H4 (cell line): Measurements from ENCODE around the gene ISYNA1. TPM values are rescaled to one million over a fixed set of nuclear protein-coding genes. Genes with fewer than 3 reads are reported as not detected.

Experiments used
- DNase-seq: peaks from one replicate; pipeline ENCODE4 v3.0.0-alpha.2; 2015; ENCODE audit warnings: low spot score
- total RNA-seq: library from RNA; depleted of rRNA; stranded (reverse); fragments of >200 nt; shearing (Covaris generic); gene quantifications from 2 replicates; pipeline ENCODE4 v1.2.3, GENCODE V29; 2014

The ISYNA1 gene
- total RNA-seq, 1 experiment from 2014 or later, result 0.45 TPM

DNA sequence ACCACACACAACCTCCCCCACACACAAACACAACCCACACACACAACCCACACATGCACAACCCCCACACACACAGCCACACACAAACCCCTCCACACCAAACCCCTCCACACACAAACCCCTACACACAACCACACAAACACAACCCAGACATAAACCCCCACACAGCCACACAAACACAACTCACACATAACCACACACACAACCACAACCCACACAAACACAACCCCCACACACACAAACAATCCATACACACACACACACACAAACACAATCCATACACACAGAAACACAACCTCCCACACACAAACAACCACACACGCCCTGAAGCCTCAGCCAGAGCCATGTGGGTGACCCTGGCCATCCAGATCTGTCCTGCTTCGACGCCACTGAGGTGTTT, 30.0 kb upstream of the ISYNA1 start:
- no peak for DNase-seq

DNA sequence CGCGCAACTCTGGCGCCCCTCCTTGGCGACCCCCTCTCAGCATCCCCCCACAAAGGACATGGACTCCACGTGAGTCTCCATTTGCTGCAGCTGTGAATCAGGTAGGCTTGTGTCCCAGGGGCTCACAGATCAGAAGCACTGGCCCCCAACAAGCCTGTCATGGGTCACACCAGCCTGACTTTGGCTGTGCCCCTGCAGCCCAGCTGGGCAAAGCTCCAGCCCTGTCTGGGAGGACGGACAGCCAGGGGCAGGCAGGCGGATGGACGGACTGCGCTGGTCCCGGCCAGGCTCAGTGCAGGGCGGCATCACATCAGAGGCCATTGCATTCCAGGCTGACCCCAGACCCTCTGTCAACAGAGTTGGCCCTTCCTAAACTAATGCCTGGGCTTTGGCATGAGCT, 28.4 kb upstream of the ISYNA1 start:
- no peak for DNase-seq

DNA sequence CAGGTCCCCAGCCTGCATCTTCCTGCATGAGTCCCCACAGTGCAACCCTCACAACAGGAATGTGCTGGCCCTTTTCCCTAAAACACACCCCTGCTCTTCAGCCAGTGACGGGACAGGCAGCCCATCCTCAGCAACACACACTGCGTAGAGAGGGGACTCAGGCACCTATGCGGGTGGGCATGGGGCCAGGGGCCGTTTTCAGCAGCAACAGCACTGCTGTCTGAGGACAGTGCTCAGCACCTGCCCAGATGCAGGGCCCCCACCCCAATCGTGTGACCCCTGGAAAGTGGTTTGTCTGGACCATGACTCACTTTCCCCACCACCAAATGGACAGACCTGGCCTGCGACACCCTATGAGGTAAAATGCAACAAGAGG, 28.0 kb upstream of the ISYNA1 start:
- no peak for DNase-seq

DNA sequence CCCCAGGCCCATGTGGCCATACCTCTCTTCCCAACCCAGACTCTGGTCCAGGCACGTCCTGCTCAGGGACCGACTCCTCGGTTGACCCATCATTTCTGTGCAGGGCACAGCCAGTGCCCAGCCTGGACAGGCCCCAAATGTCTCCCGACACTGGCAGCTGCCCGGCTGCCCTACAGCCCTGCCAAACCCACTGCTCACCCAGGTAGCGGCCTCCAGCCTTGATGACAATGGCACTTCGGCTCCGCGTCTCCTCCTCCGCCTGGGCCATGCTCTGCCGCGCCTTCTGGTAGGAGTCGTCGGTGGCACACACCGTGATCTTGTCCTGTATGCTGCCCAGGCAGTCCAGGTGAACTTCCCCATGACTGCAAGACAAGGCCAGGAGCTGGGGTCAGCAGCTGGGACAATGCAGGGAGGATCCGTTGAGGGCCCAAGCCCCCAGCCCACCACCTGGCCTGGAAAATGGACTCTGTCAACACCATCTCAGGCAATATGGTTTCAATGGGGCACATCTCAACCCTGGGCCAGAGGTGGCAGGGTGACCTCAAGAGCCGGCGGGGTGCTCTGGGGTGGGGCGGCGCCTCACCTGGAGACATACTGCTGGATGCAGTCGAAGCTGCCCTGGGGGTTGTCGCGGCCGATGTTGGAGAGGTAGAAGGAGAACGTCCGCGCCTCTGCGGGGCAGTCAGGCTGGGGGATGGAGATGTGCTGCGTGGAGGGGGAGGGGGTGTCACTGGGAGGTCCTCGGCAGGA, 27.5 kb upstream of the ISYNA1 start:
- DNase-seq, result no peak

DNA sequence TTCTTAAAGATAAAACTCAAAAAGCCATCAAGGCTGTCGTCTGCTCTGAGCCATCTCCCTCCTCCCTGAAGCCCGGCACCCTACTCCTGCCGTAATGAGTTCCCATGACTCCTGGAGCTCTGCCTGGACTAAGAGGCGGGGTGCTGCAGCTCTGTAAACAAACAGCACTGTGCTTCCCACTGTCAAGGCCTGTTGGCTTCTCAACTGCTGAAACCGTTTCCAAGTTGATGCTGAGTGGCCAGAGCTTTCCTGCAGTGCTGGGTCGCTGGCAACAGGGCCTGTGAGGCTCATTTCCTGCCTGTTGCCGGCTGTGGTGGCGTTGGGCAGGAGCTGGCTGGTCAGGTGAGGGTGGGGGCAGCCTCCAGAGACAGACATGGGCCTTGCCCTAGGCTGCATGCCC, 26.7 kb upstream of the ISYNA1 start:
- DNase-seq, result peak; percentile 96

DNA sequence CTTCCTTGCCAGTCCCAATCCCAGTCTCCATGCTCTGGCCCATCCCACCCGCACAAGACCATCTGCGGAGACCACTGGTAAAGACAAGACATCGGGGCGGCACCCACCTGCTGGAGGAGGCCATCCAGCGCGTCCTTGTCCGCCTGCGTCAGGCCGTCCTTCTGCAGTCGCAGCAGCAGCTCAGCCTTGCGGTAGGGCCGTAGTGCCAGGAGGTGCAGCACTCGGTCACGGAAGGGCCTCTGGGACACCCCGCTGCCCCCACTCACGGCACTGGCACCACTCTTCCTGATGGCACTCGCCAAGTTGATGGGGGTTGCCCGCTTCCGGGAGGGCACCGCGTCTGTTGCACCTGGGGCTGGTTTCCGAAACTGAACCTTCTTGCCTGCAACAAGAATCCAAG, 23.5 kb upstream of the ISYNA1 start:
- no peak for DNase-seq

DNA sequence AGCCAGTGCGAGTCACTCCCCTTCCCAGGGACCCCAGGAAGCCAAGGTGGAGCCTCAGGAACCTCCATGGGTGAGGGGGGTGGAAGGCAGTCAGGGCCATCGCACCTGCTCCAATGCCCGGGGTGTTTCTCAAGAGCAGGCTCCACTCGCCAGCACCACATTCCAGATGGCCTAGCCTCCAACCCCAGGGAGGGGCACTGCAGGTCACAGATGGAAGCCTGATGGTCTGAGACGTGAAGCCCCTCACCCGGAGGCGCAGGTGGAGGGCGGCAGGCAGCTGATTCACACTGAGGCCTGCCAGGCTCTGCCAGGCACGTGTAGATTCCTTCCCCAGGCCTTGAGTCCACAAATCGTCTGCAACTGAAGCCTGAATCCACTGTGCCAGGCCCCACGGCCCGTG, 23.0 kb upstream of the ISYNA1 start:
- DNase-seq, result no peak

DNA sequence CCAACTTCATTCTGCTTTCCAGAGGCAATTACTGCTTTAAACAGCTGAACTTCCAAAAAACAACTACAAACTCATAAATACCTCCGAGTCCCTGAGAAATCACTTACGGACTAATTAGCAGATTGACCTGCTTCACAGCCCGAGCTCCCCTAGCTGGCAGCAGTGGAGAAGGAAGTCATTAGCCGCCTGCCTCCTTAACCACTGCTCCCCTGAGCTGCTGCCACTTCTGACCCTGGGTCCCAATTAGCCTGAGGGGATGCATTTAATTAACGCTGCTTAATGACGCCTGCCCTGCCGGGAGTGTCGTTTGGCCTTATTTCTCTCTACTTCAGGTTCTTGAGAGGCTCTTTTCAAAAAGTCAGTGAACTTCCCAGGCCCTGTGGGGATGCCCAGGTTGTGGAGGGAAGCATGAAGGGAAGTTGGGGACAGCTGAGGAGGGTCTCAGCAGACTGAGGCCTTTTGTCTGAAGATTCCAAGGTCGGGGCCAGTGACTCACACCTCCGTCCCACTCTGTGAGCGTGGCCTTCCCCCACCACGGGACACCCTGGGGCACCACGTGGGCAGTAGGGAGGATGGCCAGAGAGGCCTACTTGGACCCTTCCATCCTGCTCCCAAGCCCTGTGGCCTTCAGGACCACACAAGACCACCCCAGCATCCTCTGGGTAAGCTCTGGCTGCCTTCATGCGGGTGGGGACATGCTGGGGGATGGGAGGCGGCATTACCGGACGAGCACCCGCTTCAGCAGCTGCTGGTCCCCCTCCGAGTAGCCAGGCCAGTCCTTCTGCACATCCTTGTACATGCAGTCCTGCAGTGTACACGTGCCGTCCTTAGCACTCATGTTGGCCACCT, 19.8 kb upstream of the ISYNA1 start:
- DNase-seq, result no peak

DNA sequence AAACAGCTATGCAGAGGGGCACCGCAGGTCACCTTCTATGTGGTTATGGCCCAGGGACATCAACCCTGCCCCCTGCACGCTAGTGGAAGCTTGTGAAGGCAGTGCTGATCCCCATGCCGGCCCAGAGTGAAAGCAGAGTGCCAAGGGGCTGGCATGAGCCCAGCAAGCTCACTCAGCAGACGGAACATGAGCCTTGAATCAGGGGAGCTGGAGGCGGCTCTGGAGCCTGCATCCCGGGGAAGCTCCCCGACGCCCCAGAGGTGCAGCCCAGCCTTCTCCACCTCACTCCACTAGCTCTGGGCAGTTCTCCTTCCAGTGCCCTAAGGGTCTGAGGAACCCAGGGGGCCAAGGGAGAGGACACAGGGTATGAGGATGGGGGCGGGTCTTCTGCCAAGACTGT, 19.0 kb upstream of the ISYNA1 start:
- no peak for DNase-seq

DNA sequence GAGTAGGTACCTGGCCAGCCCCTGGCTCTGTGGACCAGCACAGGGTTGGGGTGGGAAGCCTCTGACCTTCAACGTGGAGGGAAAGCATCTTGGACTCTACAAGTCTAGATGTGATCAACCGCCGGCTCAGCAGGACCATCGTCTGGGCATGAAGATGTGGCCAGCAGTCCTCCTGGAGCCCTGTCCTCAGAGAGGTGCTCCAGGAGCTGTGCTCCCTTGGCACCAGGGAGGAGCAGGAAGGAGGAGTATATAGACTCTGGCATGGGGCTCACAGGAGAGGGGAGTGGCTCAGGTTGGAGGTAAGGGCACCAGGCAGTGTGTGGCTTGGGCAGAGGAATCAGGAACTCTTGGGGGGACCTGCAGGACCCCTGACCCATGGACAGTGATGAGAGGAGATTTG, 18.3 kb upstream of the ISYNA1 start:
- no peak for DNase-seq

DNA sequence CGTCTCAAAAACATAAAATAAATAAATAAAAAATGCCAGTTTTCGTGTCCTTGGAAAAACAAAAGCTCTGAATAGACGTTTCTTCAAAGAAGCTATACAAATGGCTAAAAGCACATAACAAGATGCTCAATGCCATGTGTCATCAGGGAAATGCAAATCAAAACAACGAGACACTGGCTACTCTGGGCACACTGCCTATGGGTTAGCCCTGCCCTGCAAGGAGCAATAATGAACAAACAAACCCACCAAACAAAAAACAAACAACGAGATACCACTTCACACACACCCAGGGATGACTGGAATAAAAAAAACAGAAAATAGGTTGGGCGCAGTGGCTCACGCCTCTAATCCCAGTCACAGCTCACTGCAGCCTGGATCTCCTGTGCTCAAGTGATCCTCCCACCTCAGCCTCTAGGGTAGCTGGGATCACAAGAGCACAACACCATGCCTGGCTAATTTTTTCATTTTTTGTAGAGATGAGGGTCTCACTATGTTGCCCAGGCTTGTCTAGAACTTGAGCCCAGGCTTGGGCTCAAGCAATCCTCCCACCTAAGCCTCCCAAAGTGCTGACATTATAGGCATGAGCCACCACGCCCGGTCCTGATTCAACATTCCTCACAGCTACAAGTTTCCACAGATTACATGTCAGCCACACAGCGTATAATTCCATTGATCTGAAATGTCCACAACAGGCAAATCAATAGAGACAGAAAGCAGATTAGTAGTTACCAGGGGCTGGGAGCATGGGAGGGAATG, 15.5 kb upstream of the ISYNA1 start:
- DNase-seq, result peak; percentile 76

DNA sequence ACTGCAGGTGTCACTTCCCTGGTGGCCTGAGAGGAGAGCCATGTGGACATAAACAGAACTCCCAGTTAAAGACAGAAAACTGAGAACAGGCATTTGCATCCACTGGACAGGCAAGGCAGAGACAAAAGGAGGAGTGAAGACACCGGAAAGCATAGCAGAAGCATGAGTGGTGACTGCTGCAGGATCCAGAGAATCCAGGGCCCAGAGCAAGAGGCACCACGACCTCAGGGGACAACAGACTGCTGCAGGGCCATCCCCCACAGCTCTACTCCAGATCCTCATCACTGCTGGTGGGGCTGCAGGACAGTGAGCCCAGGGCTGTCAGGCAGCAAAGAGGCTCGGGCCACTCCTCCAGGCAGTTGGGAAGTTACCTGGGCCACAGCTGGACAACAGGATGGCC, 14.5 kb upstream of the ISYNA1 start:
- no peak for DNase-seq

DNA sequence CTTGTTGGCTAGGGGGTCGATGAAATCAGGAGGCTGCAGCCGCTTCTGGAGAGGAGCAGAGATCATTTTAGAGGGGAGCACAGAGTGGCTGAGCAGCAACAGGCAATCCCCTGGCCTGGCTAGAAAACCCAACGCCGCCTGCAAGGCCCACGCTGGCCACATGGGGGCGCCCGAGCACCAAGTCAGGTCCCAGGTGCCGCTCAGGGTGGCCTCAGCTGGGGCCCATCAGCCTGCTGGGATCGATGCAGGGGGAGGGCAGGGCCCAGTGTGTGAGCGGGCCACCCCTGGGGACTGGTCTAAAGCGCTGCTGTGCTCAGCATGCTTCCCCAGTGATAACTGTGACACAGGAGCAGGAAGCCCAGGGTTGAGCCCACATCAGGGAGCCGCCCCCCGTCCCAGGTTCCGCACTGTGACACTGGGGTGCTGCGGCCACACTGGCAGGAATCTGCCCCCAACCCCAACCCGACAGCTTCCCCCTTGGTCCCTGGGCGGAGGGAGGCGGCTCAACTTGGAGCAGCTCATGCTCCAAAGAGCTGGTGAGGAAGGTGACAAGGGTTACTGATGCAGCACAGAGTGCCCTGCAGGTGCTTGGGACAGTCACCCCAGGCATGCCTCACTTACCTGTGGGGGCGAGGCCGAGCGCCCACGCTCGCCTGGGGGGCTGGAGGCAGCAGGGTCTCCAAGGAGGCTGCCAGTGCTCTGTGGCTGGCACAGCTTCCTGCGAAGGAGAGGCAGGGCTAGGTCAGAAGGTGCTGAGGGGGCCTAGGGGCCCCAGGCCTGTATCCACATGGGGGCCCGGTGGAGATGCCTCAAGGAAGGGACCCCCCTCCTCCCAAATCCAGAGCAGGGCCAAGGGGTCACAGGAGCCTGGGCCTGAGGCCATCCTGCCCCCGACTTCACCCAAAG, 13.3 kb upstream of the ISYNA1 start:
- DNase-seq, result peak; percentile 65

DNA sequence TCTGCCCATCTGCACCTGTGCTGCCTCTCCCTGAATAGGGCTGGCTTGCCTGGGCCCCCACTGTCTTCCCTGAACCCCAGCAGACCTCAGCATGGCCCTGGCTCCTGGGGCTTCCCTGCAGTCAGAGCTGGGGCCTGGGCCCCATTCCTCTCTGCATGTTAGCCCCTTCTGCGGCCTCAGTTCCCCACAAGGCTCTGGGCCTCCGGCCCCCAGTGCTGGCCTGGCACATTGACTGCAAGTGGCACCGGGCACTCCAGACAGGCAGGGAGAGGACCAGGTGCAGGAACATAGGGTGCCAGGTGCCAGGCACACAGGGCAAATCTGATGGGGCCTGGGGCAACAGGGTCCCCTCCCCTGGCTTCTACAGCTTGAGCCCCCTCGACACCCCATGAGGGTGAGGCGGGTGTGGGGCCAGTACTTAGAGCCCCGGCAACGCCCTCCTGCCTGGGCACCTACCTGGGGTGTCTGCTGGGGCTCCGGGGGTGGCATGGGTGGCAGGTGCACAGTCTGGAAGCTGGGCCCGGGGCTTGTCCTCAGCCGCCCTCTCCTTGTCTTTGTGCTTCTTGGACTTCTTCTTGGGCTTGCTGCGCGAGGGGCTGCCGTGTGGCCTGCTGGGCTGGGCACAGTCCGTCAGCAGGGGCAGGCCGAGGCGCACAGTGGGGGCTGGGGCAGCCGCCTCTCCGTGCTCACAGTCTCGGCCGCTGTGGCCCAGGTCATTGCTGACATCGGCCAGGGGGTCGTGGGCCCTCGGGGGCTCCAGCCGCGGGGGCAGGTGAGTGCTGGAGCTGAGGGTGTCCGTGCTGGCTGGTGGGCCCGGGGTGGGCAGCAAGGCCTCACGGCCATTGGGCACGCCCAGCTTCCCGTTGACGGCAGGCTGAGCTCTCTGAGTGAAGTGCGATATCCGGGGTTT, 12.3 kb upstream of the ISYNA1 start:
- no peak for DNase-seq

DNA sequence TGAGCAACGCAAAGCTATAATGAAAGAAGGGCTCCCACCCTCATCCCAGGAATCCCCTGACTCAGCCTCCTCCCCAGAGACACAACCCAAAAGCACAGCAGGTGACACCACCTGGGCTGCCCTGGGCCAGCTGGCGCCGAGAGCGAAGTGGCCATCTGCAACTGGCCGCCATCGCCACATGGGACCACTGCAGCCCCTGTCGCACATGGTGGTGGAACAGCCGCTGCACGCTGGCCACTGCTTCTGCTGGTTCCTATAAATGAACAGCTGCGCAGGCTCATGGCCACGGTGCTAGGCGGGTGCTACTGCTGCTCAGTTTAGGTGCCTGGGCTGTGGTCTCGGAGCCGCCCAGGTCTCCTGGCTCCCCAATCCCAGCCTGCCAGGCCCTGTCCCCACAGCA, 11.6 kb upstream of the ISYNA1 start:
- DNase-seq, result no peak

DNA sequence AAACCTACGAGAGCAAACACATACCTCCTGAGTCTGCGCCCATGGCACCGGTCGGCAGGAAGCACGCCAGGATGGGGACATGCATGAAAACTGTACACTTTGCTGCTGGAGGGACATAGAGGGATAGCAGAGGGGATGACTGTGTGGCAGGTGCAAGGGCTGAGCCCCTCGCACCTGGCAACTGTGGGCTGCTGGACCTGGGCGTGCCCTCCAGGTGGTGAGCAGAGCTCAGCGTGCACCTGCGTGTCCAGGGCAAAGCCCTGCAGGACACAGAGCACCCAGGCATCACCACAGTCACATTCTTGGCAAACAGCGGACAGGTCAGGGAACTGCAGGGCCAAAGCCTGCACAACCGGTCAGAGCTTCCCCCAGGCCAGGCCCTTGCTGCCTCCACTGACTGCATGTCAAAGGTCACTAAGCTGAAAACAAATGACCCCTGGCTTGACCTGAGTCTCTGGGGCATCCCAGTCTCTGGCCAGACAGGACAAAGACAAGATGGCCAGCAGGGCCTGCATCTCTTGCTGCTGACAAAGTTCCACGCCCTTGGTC, 9.0 kb upstream of the ISYNA1 start:
- no peak for DNase-seq

DNA sequence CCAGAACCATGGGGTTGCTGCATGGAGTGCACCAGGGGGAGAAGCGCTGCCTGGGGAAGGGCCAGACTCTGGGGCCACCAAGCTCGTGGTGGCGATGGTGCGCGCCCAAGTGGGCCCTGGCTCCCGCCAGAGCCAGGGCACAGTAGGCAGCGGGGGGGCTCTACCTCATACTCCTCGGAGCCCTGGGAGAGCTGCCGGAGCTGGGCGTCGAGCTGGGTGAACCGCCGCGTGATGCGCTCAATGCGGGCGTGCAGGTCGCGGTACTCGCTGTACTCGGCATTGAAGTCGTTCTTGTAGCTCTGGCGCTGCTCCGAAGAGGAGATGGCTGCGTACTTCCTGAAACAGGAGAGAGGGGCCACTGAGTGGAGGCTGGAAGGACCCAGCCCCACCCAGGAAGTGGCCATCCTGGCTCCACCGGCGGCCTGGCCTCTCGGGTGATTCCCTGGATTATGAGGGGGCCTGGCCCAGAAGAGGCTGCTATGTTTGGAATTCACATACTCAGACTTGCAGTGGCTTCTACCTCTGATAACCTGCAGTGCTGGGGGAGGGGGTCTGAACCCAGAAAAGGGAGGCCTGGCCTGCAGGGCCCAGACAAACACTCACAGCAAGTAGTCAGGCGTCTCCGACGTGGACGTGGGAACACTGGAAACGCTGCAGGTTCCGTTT, 8.3 kb upstream of the ISYNA1 start:
- DNase-seq, result no peak

DNA sequence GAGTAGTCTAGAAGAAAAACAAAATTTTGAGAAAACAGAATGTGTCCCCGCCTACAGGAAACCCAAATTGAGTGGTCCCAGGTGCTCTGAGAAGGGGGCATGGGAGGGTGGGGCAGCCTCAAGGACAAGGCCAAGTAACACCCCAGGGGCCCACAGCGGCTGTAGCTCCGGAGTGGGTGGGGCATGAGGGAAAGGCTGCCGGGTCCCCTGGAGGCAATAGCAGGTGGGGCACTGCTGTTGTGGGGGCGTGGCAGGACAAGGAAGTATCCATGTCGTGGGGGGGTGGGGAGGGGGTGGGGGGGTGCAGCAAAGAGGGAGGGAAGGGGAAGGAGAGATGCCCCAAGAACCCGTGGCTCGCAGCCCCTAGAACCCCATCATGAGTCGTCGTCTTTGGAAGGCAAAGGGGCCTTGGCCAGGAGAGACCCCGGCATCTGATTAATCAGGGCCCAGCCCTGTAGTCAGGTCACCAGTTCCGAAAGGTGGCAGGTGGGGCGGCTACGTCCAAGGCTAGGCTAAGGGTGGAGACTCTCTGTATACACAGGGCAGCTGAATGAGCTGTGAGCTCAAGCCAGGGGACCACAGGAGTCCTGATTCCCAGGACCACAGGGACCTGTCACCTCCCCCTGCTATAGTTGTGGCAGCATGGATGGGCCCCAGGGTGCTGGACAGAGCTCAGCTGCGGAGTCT, 7.5 kb upstream of the ISYNA1 start:
- no peak for DNase-seq

DNA sequence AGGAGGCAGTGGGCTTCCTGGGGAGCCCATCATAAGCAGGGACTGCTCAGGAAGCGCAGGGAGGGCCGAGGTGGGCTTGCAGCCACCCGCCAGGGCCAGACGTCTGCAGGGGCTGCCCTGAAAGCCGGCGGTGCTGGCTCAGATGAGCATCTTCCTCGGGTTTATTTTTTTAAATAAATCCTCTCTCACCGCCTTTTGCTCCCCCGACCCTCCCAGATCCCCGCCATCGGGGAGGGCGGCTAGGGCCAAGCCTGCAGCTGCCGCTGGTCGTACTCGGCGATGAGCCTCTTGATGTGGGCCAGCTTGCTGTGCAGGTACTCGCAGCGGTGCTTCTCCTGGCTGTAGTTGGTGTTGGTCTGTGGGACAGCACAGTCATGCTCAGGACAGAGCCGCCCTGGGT, 6.6 kb upstream of the ISYNA1 start:
- no peak for DNase-seq
